ENCODE results near the gene TNFSF10. TPM values are rescaled to one million over a fixed set of nuclear protein-coding genes. Genes with fewer than 3 reads are reported as not detected.

Gene TNFSF10
- polyA plus RNA-seq, 1 donor from 2014 or later, result not detected

- H3K4me3 ChIP-seq (ENCODE audit: low read length), result no peak overlapping the region
- H4K20me1 ChIP-seq (ENCODE audit: insufficient read depth), result no peaks in the 10 kb centered on the region
- no peak overlapping the region for H3K27ac ChIP-seq (ENCODE audit: low read length)
- no peaks in the 10 kb centered on the region for H3K9me2 ChIP-seq (ENCODE audit: insufficient read depth, low read length)
- TF ChIP-seq TAF1 (IDR thresholded peaks at IDR 0.05; ENCODE audit: low read depth), result no peak
- H3K4me2 ChIP-seq (ENCODE audit: low read length), result no peak overlapping the region
- H3F3A ChIP-seq (ENCODE audit: insufficient read depth, low read length, poor library complexity, severe bottlenecking), result no peaks in the 10 kb centered on the region
- no peak overlapping the region for H3K9ac ChIP-seq (ENCODE audit: low read length)
- H2AFZ ChIP-seq (ENCODE audit: low read depth, low read length), result no peak overlapping the region
- H3K36me3 ChIP-seq (ENCODE audit: insufficient read depth, low read length), result no peaks in the 10 kb centered on the region
- no peaks in the 10 kb centered on the region for H3K27me3 ChIP-seq (ENCODE audit: insufficient read depth, low read depth, low read length)
- H3K79me2 ChIP-seq (replicated peaks; ENCODE audit: insufficient read depth, low read length), result no peaks in the 10 kb centered on the region
- no peaks in the 10 kb centered on the region for H3K9me3 ChIP-seq (ENCODE audit: low read length)
Measured at GRCh38 chr3:172551874-172552273, 28.6 kb upstream of the TNFSF10 start.

- no peaks in the 10 kb centered on the region for H3K9me2 ChIP-seq (ENCODE audit: insufficient read depth, low read length)
- no peaks in the 10 kb centered on the region for H3K27me3 ChIP-seq (ENCODE audit: insufficient read depth, low read depth, low read length)
- no peaks in the 10 kb centered on the region for H3F3A ChIP-seq (ENCODE audit: insufficient read depth, low read length, poor library complexity, severe bottlenecking)
- no peak overlapping the region for H3K9ac ChIP-seq (ENCODE audit: low read length)
- H3K4me2 ChIP-seq (ENCODE audit: low read length), result no peak overlapping the region
- no peak overlapping the region for H3K4me3 ChIP-seq (ENCODE audit: low read length)
- no peaks in the 10 kb centered on the region for H3K36me3 ChIP-seq (ENCODE audit: insufficient read depth, low read length)
- no peaks in the 10 kb centered on the region for H4K20me1 ChIP-seq (ENCODE audit: insufficient read depth)
- H3K79me2 ChIP-seq (replicated peaks; ENCODE audit: insufficient read depth, low read length), result no peaks in the 10 kb centered on the region
- H2AFZ ChIP-seq (ENCODE audit: low read depth, low read length), result no peak overlapping the region
- TF ChIP-seq TAF1 (IDR thresholded peaks at IDR 0.05; ENCODE audit: low read depth), result no peak
- no peak for TF ChIP-seq POLR2AphosphoS5 (IDR thresholded peaks at IDR 0.05)
- no peak for TF ChIP-seq RAD21 (conservative IDR thresholded peaks at IDR 0.05)
- no peak for TF ChIP-seq CTCF (IDR thresholded peaks at IDR 0.05; ENCODE audit: poor library complexity, severe bottlenecking)
- no peak for TF ChIP-seq MXI1 (conservative IDR thresholded peaks at IDR 0.05; ENCODE audit: poor library complexity, severe bottlenecking)
- no peak for TF ChIP-seq EZH2 (IDR thresholded peaks at IDR 0.05; ENCODE audit: borderline replicate concordance, insufficient read depth, low read length, poor library complexity, severe bottlenecking)
- H3K27ac ChIP-seq (ENCODE audit: low read length), result no peak overlapping the region
- H3K9me3 ChIP-seq (ENCODE audit: low read length), result no peaks in the 10 kb centered on the region
Measured at GRCh38 chr3:172550347-172550943, 27.2 kb upstream of the TNFSF10 start.

- H3F3A ChIP-seq (ENCODE audit: insufficient read depth, low read length, poor library complexity, severe bottlenecking), result no peaks in the 10 kb centered on the region
Measured at GRCh38 chr3:172549144-172549543, 25.9 kb upstream of the TNFSF10 start.

More at GRCh38 chr3:172549144-172549543, 25.9 kb upstream of the TNFSF10 start:
- no peak overlapping the region for H3K4me3 ChIP-seq (ENCODE audit: low read length)
- H2AFZ ChIP-seq (ENCODE audit: low read depth, low read length), result no peak overlapping the region
- H4K20me1 ChIP-seq (ENCODE audit: insufficient read depth), result no peaks in the 10 kb centered on the region
- H3K79me2 ChIP-seq (replicated peaks; ENCODE audit: insufficient read depth, low read length), result no peaks in the 10 kb centered on the region
- H3K27ac ChIP-seq (ENCODE audit: low read length), result no peak overlapping the region
- no peaks in the 10 kb centered on the region for H3K9me2 ChIP-seq (ENCODE audit: insufficient read depth, low read length)
- no peak overlapping the region for H3K9ac ChIP-seq (ENCODE audit: low read length)
- no peaks in the 10 kb centered on the region for H3K9me3 ChIP-seq (ENCODE audit: low read length)
- TF ChIP-seq TAF1 (IDR thresholded peaks at IDR 0.05; ENCODE audit: low read depth) (no peak), POLR2AphosphoS5 (IDR thresholded peaks at IDR 0.05) (no peak), EZH2 (IDR thresholded peaks at IDR 0.05; ENCODE audit: borderline replicate concordance, insufficient read depth, low read length, poor library complexity, severe bottlenecking) (no peak), EP300 (conservative IDR thresholded peaks at IDR 0.05; ENCODE audit: poor library complexity, severe bottlenecking) (no peak), RAD21 (conservative IDR thresholded peaks at IDR 0.05) (no peak), SMC3 (conservative IDR thresholded peaks at IDR 0.05; ENCODE audit: poor library complexity) (no peak), REST (IDR thresholded peaks at IDR 0.05; ENCODE audit: borderline replicate concordance) (no peak), CTCF (IDR thresholded peaks at IDR 0.05; ENCODE audit: poor library complexity, severe bottlenecking) (no peak), MXI1 (conservative IDR thresholded peaks at IDR 0.05; ENCODE audit: poor library complexity, severe bottlenecking) (no peak)
- no peak overlapping the region for H3K4me2 ChIP-seq (ENCODE audit: low read length)
- no peaks in the 10 kb centered on the region for H3K36me3 ChIP-seq (ENCODE audit: insufficient read depth, low read length)
- no peaks in the 10 kb centered on the region for H3K27me3 ChIP-seq (ENCODE audit: insufficient read depth, low read depth, low read length)

Measured in neural cell (in vitro differentiated cells).